ENCODE measurements around the gene DIAPH2. TPM values are rescaled to one million over a fixed set of nuclear protein-coding genes. Genes with fewer than 3 reads are reported as not detected.
A peak's percentile ranks its signal among the peaks of the same experiment; 100 is the strongest.

DIAPH2 gene
- total RNA-seq, result 12.7 and 13.2 TPM in 2 replicates

- peaks cover 18% of the 10 kb centered on the region for H3K4me1 Mint-ChIP-seq
- DNase-seq, result peak; percentile 93
- no peaks in the 10 kb centered on the region for H3K9me3 Mint-ChIP-seq
- intact Hi-C loops (cut with micrococcal nuclease), result loop anchor here (2.0 to 10.0 kb wide), 3 partner anchors 38 to 714 kb away; no protein-coding TSS in a partner anchor
- H3K36me3 Mint-ChIP-seq (ENCODE audit: low read depth), result no peaks in the 10 kb centered on the region
- H3K27me3 Mint-ChIP-seq, result no peaks in the 10 kb centered on the region
- peak within 1 kb of the TSS; percentile 96 for H3K4me3 Mint-ChIP-seq
- peak within 1 kb of the TSS; percentile 97 for H3K27ac Mint-ChIP-seq
Observed at GRCh38 chrX:96684339-96685209, at the start of gene DIAPH2. Gene DIAPH2 (plus strand): TSS chrX:96684842.

- intact Hi-C loops (cut with micrococcal nuclease), result no loop called here
- Mint-ChIP-seq H3K4me3 (no peak overlapping the region), H3K27ac (no peak overlapping the region), H3K9me3 (no peaks in the 10 kb centered on the region), H3K27me3 (no peaks in the 10 kb centered on the region), H3K36me3 (ENCODE audit: low read depth) (no peaks in the 10 kb centered on the region), H3K4me1 (no peaks in the 10 kb centered on the region)
- no peak for DNase-seq
Observed at GRCh38 chrX:96650023-96650422, 34.6 kb upstream of the DIAPH2 start.

- H3K4me3 Mint-ChIP-seq, result no peak overlapping the region
- no peaks in the 10 kb centered on the region for H3K4me1 Mint-ChIP-seq
- DNase-seq, result no peak
- H3K9me3 Mint-ChIP-seq, result no peaks in the 10 kb centered on the region
- H3K27me3 Mint-ChIP-seq, result no peaks in the 10 kb centered on the region
- no peak overlapping the region for H3K27ac Mint-ChIP-seq
- intact Hi-C loops (cut with micrococcal nuclease), result no loop called here
- no peaks in the 10 kb centered on the region for H3K36me3 Mint-ChIP-seq (ENCODE audit: low read depth)
Observed at GRCh38 chrX:96655947-96656623, 28.6 kb upstream of the DIAPH2 start.

- no peak overlapping the region for H3K4me3 Mint-ChIP-seq
- H3K36me3 Mint-ChIP-seq (ENCODE audit: low read depth), result no peaks in the 10 kb centered on the region
- no peaks in the 10 kb centered on the region for H3K27me3 Mint-ChIP-seq
- H3K9me3 Mint-ChIP-seq, result no peaks in the 10 kb centered on the region
- intact Hi-C loops (cut with micrococcal nuclease), result loop anchor here (10.0 kb wide), 1 partner anchor 352 kb away; no protein-coding TSS in a partner anchor
- H3K4me1 Mint-ChIP-seq, result peaks cover 16% of the 10 kb centered on the region
- no peak overlapping the region for H3K27ac Mint-ChIP-seq
- peak; percentile 59 for DNase-seq
Observed at GRCh38 chrX:96682516-96682915, 2.1 kb upstream of the DIAPH2 start.

GRCh38 chrX:96683997-96684338 lies 674 bp upstream of the DIAPH2 start:
- H3K27ac Mint-ChIP-seq, result peak overlapping the region; percentile 45
- H3K4me3 Mint-ChIP-seq, result peak overlapping the region; percentile 96
- intact Hi-C loops (cut with micrococcal nuclease), result loop anchor here (2.0 to 10.0 kb wide), 2 partner anchors 351 to 715 kb away; no protein-coding TSS in a partner anchor
- DNase-seq, result no peak
- H3K36me3 Mint-ChIP-seq (ENCODE audit: low read depth), result no peaks in the 10 kb centered on the region
- H3K4me1 Mint-ChIP-seq, result peaks cover 18% of the 10 kb centered on the region
- no peaks in the 10 kb centered on the region for H3K9me3 Mint-ChIP-seq
- H3K27me3 Mint-ChIP-seq, result no peaks in the 10 kb centered on the region

GRCh38 chrX:96685210-96686099 lies 813 bp downstream of the DIAPH2 start:
- H3K9me3 Mint-ChIP-seq, result no peaks in the 10 kb centered on the region
- no peaks in the 10 kb centered on the region for H3K36me3 Mint-ChIP-seq (ENCODE audit: low read depth)
- H3K4me1 Mint-ChIP-seq, result peaks cover 20% of the 10 kb centered on the region
- DNase-seq, result peak; percentile 83
- peak overlapping the region; percentile 97 for H3K27ac Mint-ChIP-seq
- H3K4me3 Mint-ChIP-seq, result peak overlapping the region; percentile 96
- no peaks in the 10 kb centered on the region for H3K27me3 Mint-ChIP-seq
- intact Hi-C loops (cut with micrococcal nuclease), result loop anchor here (2.0 to 10.0 kb wide), 3 partner anchors 37 to 713 kb away; no protein-coding TSS in a partner anchor

GRCh38 chrX:96687776-96688175 lies 3.1 kb downstream of the DIAPH2 start:
- no peak overlapping the region for H3K27ac Mint-ChIP-seq
- intact Hi-C loops (cut with micrococcal nuclease), result loop anchor here (5.0 to 10.0 kb wide), 2 partner anchors 35 to 347 kb away; no protein-coding TSS in a partner anchor
- H3K4me3 Mint-ChIP-seq, result no peak overlapping the region
- no peaks in the 10 kb centered on the region for H3K27me3 Mint-ChIP-seq
- H3K9me3 Mint-ChIP-seq, result no peaks in the 10 kb centered on the region
- no peak for DNase-seq
- peaks cover 14% of the 10 kb centered on the region for H3K4me1 Mint-ChIP-seq
- H3K36me3 Mint-ChIP-seq (ENCODE audit: low read depth), result no peaks in the 10 kb centered on the region

- H3K27ac Mint-ChIP-seq, result no peak overlapping the region
- H3K36me3 Mint-ChIP-seq (ENCODE audit: low read depth), result peaks cover 2% of the 10 kb centered on the region
- no peak for DNase-seq
- intact Hi-C loops (cut with micrococcal nuclease), result loop anchor here (5.0 to 10.0 kb wide), 2 partner anchors 34 to 346 kb away; no protein-coding TSS in a partner anchor
- peaks cover 16% of the 10 kb centered on the region for H3K4me1 Mint-ChIP-seq
- no peaks in the 10 kb centered on the region for H3K27me3 Mint-ChIP-seq
- H3K4me3 Mint-ChIP-seq, result no peak overlapping the region
- H3K9me3 Mint-ChIP-seq, result no peaks in the 10 kb centered on the region
Observed at GRCh38 chrX:96688789-96689188, 4.1 kb downstream of the DIAPH2 start.

GRCh38 chrX:96689991-96690390 lies 5.3 kb downstream of the DIAPH2 start:
- Mint-ChIP-seq H3K4me3 (no peak overlapping the region), H3K36me3 (ENCODE audit: low read depth) (peaks cover 2% of the 10 kb centered on the region), H3K27me3 (no peaks in the 10 kb centered on the region), H3K4me1 (peaks cover 14% of the 10 kb centered on the region), H3K9me3 (no peaks in the 10 kb centered on the region), H3K27ac (no peak overlapping the region)
- intact Hi-C loops (cut with micrococcal nuclease), result loop anchor here (5.0 to 10.0 kb wide), 2 partner anchors 32 to 345 kb away; no protein-coding TSS in a partner anchor
- DNase-seq, result no peak

- Mint-ChIP-seq H3K4me3 (no peak overlapping the region), H3K27me3 (no peaks in the 10 kb centered on the region), H3K27ac (no peak overlapping the region), H3K36me3 (ENCODE audit: low read depth) (peaks cover 3% of the 10 kb centered on the region), H3K9me3 (no peaks in the 10 kb centered on the region), H3K4me1 (peaks cover 5% of the 10 kb centered on the region)
- intact Hi-C loops (cut with micrococcal nuclease), result no loop called here
- no peak for DNase-seq
Observed at GRCh38 chrX:96692454-96692853, 7.8 kb downstream of the DIAPH2 start.

- no peaks in the 10 kb centered on the region for H3K27me3 Mint-ChIP-seq
- intact Hi-C loops (cut with micrococcal nuclease), result no loop called here
- H3K36me3 Mint-ChIP-seq (ENCODE audit: low read depth), result peaks cover 3% of the 10 kb centered on the region
- DNase-seq, result no peak
- H3K9me3 Mint-ChIP-seq, result no peaks in the 10 kb centered on the region
- no peak overlapping the region for H3K4me3 Mint-ChIP-seq
- H3K27ac Mint-ChIP-seq, result no peak overlapping the region
- peaks cover 4% of the 10 kb centered on the region for H3K4me1 Mint-ChIP-seq
Observed at GRCh38 chrX:96692890-96693289, 8.2 kb downstream of the DIAPH2 start.

GRCh38 chrX:96693407-96693806 lies 8.8 kb downstream of the DIAPH2 start:
- H3K27me3 Mint-ChIP-seq, result no peaks in the 10 kb centered on the region
- H3K36me3 Mint-ChIP-seq (ENCODE audit: low read depth), result peaks cover 3% of the 10 kb centered on the region
- no peak overlapping the region for H3K4me3 Mint-ChIP-seq
- no peak for DNase-seq
- intact Hi-C loops (cut with micrococcal nuclease), result no loop called here
- no peaks in the 10 kb centered on the region for H3K9me3 Mint-ChIP-seq
- H3K27ac Mint-ChIP-seq, result no peak overlapping the region
- H3K4me1 Mint-ChIP-seq, result peaks cover 4% of the 10 kb centered on the region

GRCh38 chrX:96696462-96696861 lies 11.8 kb downstream of the DIAPH2 start:
- H3K4me3 Mint-ChIP-seq, result no peak overlapping the region
- H3K9me3 Mint-ChIP-seq, result no peaks in the 10 kb centered on the region

More at GRCh38 chrX:96696462-96696861, 11.8 kb downstream of the DIAPH2 start:
- H3K27ac Mint-ChIP-seq, result no peak overlapping the region
- peaks cover 3% of the 10 kb centered on the region for H3K36me3 Mint-ChIP-seq (ENCODE audit: low read depth)
- intact Hi-C loops (cut with micrococcal nuclease), result no loop called here
- DNase-seq, result no peak
- H3K27me3 Mint-ChIP-seq, result no peaks in the 10 kb centered on the region
- H3K4me1 Mint-ChIP-seq, result peaks cover 2% of the 10 kb centered on the region

All from activated CD4-positive, alpha-beta T cell treated with anti-CD3 and anti-CD28 coated beads, Interleukin-2, amount 10 ng/mL, durations not matched to agents 24 days and 14 days (primary cell).